Small intestine (tissue), 7 donors: ENCODE measurements around the gene OSTF1. TPM values are rescaled to one million over a fixed set of nuclear protein-coding genes. Genes with fewer than 3 reads are reported as not detected.
A peak's percentile ranks its signal among the peaks of the same experiment; 100 is the strongest.

ENCODE experiments used
- DNase-seq, 2 donors: peaks; one replicate each; pipeline versions ENCODE4 v3.0.0 to v3.0.0-alpha.2; 2013
- FAIRE-seq: peaks from 2 replicates; lab custom pipeline; 2012; peaks lifted over from hg19 to GRCh38; lab: Jason Lieb, UNC
- H3K27ac ChIP-seq, 3 donors: one replicate each; pipeline ENCODE4 v1.5.1; 2013; ENCODE audit warnings: low read length in 2 of 3, mild to moderate bottlenecking in 2 of 3, control low read depth in 1 of 3, inconsistent platforms in 1 of 3, low read depth in 1 of 3, moderate library complexity in 1 of 3
- H3K27me3 ChIP-seq, 3 donors: one replicate each; pipeline ENCODE4 v1.6.1; 2013; ENCODE audit warnings: low read length in 3 of 3, inconsistent platforms in 1 of 3; ENCODE audit not compliant: control insufficient read depth in 3 of 3, insufficient read depth in 3 of 3
- H3K36me3 ChIP-seq, 3 donors: one replicate each; pipeline ENCODE4 v1.6.1; 2013; ENCODE audit warnings: low read length in 3 of 3, inconsistent platforms in 1 of 3, low read depth in 1 of 3, mild to moderate bottlenecking in 1 of 3, moderate library complexity in 1 of 3; ENCODE audit not compliant: control insufficient read depth in 3 of 3, insufficient read depth in 2 of 3
- H3K4me1 ChIP-seq, 3 donors: one replicate each; pipeline ENCODE4 v1.6.1; 2013; ENCODE audit warnings: low read length in 2 of 3, inconsistent platforms in 1 of 3, low read depth in 1 of 3, mild to moderate bottlenecking in 1 of 3, moderate library complexity in 1 of 3; ENCODE audit not compliant: control insufficient read depth in 3 of 3, insufficient read depth in 2 of 3
- H3K4me3 ChIP-seq, 3 donors: one replicate each; pipeline ENCODE4 v1.5.1; 2013; ENCODE audit warnings: low read length in 3 of 3, control low read depth in 1 of 3, inconsistent platforms in 1 of 3, low read depth in 1 of 3, mild to moderate bottlenecking in 1 of 3, moderate library complexity in 1 of 3
- H3K9me3 ChIP-seq, 2 donors: one replicate each; pipeline ENCODE4 v1.6.1; 2013; ENCODE audit warnings: low read depth in 1 of 2, low read length in 1 of 2; ENCODE audit not compliant: control insufficient read depth in 2 of 2, insufficient read depth in 1 of 2
- WGBS, 3 donors: extraction: QIAGEN DNeasy Blood & Tissue Kit; methylation state at CpG; one replicate each; pipeline ENCODE4 v1.1.7; 2013; 5-methylcytosine and 5-hydroxymethylcytosine counted together
- polyA plus RNA-seq, 4 donors: library from polyadenylated mRNA; stranded (reverse) in 3 of 4; unstranded in 1 of 4; fragments of 200-250 nt in 3 of 4; fragments of 120-200 nt in 1 of 4; gene quantifications; one replicate each; pipeline versions ENCODE4 v1.2.1 to v1.2.3, GENCODE V29; 2013
- donor health status: healthy with polysubstance abuse.
- donor health status: control.
- donor health status: control.
- donor health status: Bipolar disorder and iron deficiency.
- donor health status: healthy.

The OSTF1 gene
- polyA plus RNA-seq, 4 donors, result 37.0 to 48.9 (median 43.5) TPM

- Histone ChIP-seq H3K27ac (no peak overlapping the region), H3K36me3 (peaks cover 0 to 7% (median 0%) of the 10 kb centered on the region in 3 donors), H3K9me3 (no peaks in the 10 kb centered on the region), H3K27me3 (no peaks in the 10 kb centered on the region), H3K4me1 (peaks cover 0 to 7% (median 0%) of the 10 kb centered on the region in 3 donors), H3K4me3 (no peak overlapping the region)
- no peak for DNase-seq
- no peak for FAIRE-seq
- 81 to 95% (median 93%) methylated on average over 3 of the region's 3 CpGs for WGBS, 3 donors
These were observed 16.3 kb downstream of the OSTF1 start for GRCh38 chr9:75104607-75105006.

GRCh38 chr9:75105019-75105540 is 16.8 kb downstream of the OSTF1 start:
- WGBS, 3 donors, result 72 to 86% (median 81%) methylated on average over 2 of the region's 2 CpGs
- Histone ChIP-seq H3K27ac (no peak overlapping the region), H3K4me3 (no peak overlapping the region), H3K4me1 (peaks cover 0 to 7% (median 0%) of the 10 kb centered on the region in 3 donors), H3K9me3 (no peaks in the 10 kb centered on the region), H3K27me3 (no peaks in the 10 kb centered on the region), H3K36me3 (peaks cover 0 to 7% (median 0%) of the 10 kb centered on the region in 3 donors)
- FAIRE-seq (no peak), DNase-seq (peak in 1 of 2 donors; percentile 22)

DNA sequence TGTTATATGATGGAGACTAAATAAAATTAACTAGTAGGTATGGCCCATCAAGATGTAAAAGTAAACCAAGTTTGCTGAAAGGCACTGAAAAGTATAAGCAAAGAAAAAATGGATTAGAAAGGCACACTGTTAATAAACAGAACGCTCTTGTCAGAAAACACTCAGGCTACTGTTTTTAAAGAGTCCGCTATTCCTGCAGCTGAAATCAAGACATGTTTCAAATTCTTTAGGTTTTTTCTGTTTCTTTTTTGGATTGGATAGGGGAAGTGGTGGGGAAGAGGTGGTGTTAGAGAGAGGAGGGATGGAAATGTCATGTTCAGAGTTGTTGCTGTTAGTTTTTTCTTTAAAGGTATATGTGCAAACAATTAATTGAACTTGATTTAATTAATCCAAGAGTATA is 17.5 kb downstream of the OSTF1 start:
- Histone ChIP-seq H3K27me3 (no peaks in the 10 kb centered on the region), H3K4me3 (no peak overlapping the region), H3K27ac (no peak overlapping the region), H3K36me3 (peaks cover 0 to 7% (median 0%) of the 10 kb centered on the region in 3 donors), H3K4me1 (peaks cover 0 to 7% (median 3%) of the 10 kb centered on the region in 3 donors), H3K9me3 (no peaks in the 10 kb centered on the region)
- 77 to 96% (median 82%) methylated on average over 2 of the region's 2 CpGs for WGBS, 3 donors
- FAIRE-seq, result no peak
- DNase-seq, result no peak

- FAIRE-seq (no peak), DNase-seq (no peak)
- no peak overlapping the region for H3K4me3 ChIP-seq
- no peaks in the 10 kb centered on the region for H3K9me3 ChIP-seq
- peak overlapping the region in 1 of 3 donors; percentile 66 for H3K27ac ChIP-seq
- no peaks in the 10 kb centered on the region for H3K27me3 ChIP-seq
- H3K36me3 ChIP-seq, result peaks cover 0 to 7% (median 0%) of the 10 kb centered on the region in 3 donors
- 69 to 95% (median 88%) methylated on average over 6 of the region's 6 CpGs for WGBS, 3 donors
- peaks cover 0 to 7% (median 5%) of the 10 kb centered on the region in 3 donors for H3K4me1 ChIP-seq
These were observed 18.5 kb downstream of the OSTF1 start for GRCh38 chr9:75106857-75107256.

- no peak overlapping the region for H3K27ac ChIP-seq
- no peak for FAIRE-seq
These were observed 20.3 kb downstream of the OSTF1 start for GRCh38 chr9:75108571-75108970.

GRCh38 chr9:75109210-75109839 is 21.0 kb downstream of the OSTF1 start:
- peak overlapping the region in 1 of 3 donors; percentile 70 for H3K27ac ChIP-seq
- no peaks in the 10 kb centered on the region for H3K9me3 ChIP-seq
- no peaks in the 10 kb centered on the region for H3K36me3 ChIP-seq
- DNase-seq (no peak), FAIRE-seq (no peak)
- WGBS, 3 donors, result 90 to 93% (median 92%) methylated on average over 7 of the region's 7 CpGs
- H3K27me3 ChIP-seq, result no peaks in the 10 kb centered on the region
- H3K4me1 ChIP-seq, result peaks cover 0 to 5% (median 5%) of the 10 kb centered on the region in 3 donors
- H3K4me3 ChIP-seq, result no peak overlapping the region

More at GRCh38 chr9:75108571-75108970, 20.3 kb downstream of the OSTF1 start:
- H3K4me1 ChIP-seq, result peaks cover 0 to 5% (median 5%) of the 10 kb centered on the region in 3 donors
- WGBS, 3 donors, result 67 to 89% (median 69%) methylated on average over 4 of the region's 4 CpGs
- no peaks in the 10 kb centered on the region for H3K9me3 ChIP-seq
- H3K36me3 ChIP-seq, result peaks cover 0 to 7% (median 0%) of the 10 kb centered on the region in 3 donors
- H3K27me3 ChIP-seq, result no peaks in the 10 kb centered on the region
- no peak overlapping the region for H3K4me3 ChIP-seq
- DNase-seq, result peak in 1 of 2 donors; percentile 25

GRCh38 chr9:75111019-75111622 is 22.8 kb downstream of the OSTF1 start:
- H3K36me3 ChIP-seq, result no peaks in the 10 kb centered on the region
- H3K4me1 ChIP-seq, result peaks cover 0 to 5% (median 2%) of the 10 kb centered on the region in 3 donors
- no peaks in the 10 kb centered on the region for H3K9me3 ChIP-seq
- no peak overlapping the region for H3K4me3 ChIP-seq
- DNase-seq, result peak; percentile 40 to 91
- no peaks in the 10 kb centered on the region for H3K27me3 ChIP-seq
- no peak for FAIRE-seq
- H3K27ac ChIP-seq, result peak overlapping the region in 2 of 3 donors; percentile 8 to 39
- WGBS, 3 donors, result 23 to 53% (median 34%) methylated on average over 5 of the region's 5 CpGs

DNA sequence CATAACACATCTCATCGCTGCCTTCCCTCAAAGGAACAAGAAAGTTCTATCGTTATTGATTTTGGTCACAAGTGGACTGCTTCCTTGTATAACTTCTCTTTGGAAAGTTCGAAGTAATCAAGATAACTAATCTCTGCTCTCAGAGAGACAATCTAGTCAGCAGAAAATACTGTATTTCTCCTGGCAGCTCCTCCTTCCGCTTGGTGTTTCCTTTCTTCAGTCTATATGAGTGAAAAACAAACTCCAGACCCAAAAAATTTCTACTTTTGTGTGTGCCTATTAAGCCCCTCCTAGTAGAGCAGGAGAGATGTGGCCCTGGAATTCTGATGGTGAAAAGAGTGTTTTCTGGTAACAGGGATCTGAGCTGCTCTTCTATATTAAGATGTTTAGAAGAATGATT is 24.5 kb downstream of the OSTF1 start:
- Histone ChIP-seq H3K4me1 (peaks cover 0 to 5% (median 2%) of the 10 kb centered on the region in 3 donors), H3K4me3 (no peak overlapping the region), H3K27me3 (no peaks in the 10 kb centered on the region), H3K9me3 (no peaks in the 10 kb centered on the region), H3K36me3 (peaks cover 0 to 2% (median 0%) of the 10 kb centered on the region in 3 donors), H3K27ac (no peak overlapping the region)
- DNase-seq (peak in 1 of 2 donors; percentile 11), FAIRE-seq (no peak)
- 51 to 56% (median 54%) methylated on average over 4 of the region's 4 CpGs for WGBS, 3 donors
